Measurements from ENCODE around the gene EVI2B.

EVI2B gene

GRCh38 chr17:31311526-31311925 lies 2.3 kb downstream of the EVI2B start:
- no peaks in the 10 kb centered on the region for H3K4me1 Mint-ChIP-seq
- TF ChIP-seq, protein P1, sequence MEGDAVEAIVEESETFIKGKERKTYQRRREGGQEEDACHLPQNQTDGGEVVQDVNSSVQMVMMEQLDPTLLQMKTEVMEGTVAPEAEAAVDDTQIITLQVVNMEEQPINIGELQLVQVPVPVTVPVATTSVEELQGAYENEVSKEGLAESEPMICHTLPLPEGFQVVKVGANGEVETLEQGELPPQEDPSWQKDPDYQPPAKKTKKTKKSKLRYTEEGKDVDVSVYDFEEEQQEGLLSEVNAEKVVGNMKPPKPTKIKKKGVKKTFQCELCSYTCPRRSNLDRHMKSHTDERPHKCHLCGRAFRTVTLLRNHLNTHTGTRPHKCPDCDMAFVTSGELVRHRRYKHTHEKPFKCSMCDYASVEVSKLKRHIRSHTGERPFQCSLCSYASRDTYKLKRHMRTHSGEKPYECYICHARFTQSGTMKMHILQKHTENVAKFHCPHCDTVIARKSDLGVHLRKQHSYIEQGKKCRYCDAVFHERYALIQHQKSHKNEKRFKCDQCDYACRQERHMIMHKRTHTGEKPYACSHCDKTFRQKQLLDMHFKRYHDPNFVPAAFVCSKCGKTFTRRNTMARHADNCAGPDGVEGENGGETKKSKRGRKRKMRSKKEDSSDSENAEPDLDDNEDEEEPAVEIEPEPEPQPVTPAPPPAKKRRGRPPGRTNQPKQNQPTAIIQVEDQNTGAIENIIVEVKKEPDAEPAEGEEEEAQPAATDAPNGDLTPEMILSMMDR (IDR thresholded peaks at IDR 0.05; ENCODE audit: unreplicated experiment in 3 of 3): no peak
- H3K36me3 Mint-ChIP-seq (ENCODE audit: low read depth): peaks cover 16% of the 10 kb centered on the region
- no peak overlapping the region for H3K4me3 Mint-ChIP-seq
- H3K9me3 Mint-ChIP-seq: no peaks in the 10 kb centered on the region
- H3K27me3 Mint-ChIP-seq (ENCODE audit: low read depth): no peaks in the 10 kb centered on the region
- H3K27ac Mint-ChIP-seq: no peak overlapping the region

- H3K27me3 Mint-ChIP-seq (ENCODE audit: low read depth): no peaks in the 10 kb centered on the region
- no peaks in the 10 kb centered on the region for H3K9me3 Mint-ChIP-seq
- H3K36me3 Mint-ChIP-seq (ENCODE audit: low read depth): peaks cover 17% of the 10 kb centered on the region
- TF ChIP-seq, protein P1 (IDR thresholded peaks at IDR 0.05; ENCODE audit: unreplicated experiment in 3 of 3): no peak
- H3K4me1 Mint-ChIP-seq: no peaks in the 10 kb centered on the region
- H3K4me3 Mint-ChIP-seq: no peak overlapping the region
- no peak overlapping the region for H3K27ac Mint-ChIP-seq
Observed at GRCh38 chr17:31310886-31311285, 3.0 kb downstream of the EVI2B start.

- Mint-ChIP-seq H3K4me1 (no peaks in the 10 kb centered on the region), H3K4me3 (no peak overlapping the region), H3K27ac (no peak overlapping the region), H3K9me3 (no peaks in the 10 kb centered on the region), H3K36me3 (ENCODE audit: low read depth) (peaks cover 20% of the 10 kb centered on the region), H3K27me3 (ENCODE audit: low read depth) (no peaks in the 10 kb centered on the region)
- TF ChIP-seq, protein P1 (IDR thresholded peaks at IDR 0.05; ENCODE audit: unreplicated experiment in 3 of 3): no peak
Observed at GRCh38 chr17:31310260-31310659, 3.6 kb downstream of the EVI2B start.

GRCh38 chr17:31309556-31309955 lies 4.3 kb downstream of the EVI2B start:
- TF ChIP-seq, protein P1 (IDR thresholded peaks at IDR 0.05; ENCODE audit: unreplicated experiment in 3 of 3): no peak
- Mint-ChIP-seq H3K9me3 (no peaks in the 10 kb centered on the region), H3K27ac (no peak overlapping the region), H3K4me3 (no peak overlapping the region), H3K27me3 (ENCODE audit: low read depth) (no peaks in the 10 kb centered on the region), H3K36me3 (ENCODE audit: low read depth) (peaks cover 22% of the 10 kb centered on the region), H3K4me1 (no peaks in the 10 kb centered on the region)

DNA sequence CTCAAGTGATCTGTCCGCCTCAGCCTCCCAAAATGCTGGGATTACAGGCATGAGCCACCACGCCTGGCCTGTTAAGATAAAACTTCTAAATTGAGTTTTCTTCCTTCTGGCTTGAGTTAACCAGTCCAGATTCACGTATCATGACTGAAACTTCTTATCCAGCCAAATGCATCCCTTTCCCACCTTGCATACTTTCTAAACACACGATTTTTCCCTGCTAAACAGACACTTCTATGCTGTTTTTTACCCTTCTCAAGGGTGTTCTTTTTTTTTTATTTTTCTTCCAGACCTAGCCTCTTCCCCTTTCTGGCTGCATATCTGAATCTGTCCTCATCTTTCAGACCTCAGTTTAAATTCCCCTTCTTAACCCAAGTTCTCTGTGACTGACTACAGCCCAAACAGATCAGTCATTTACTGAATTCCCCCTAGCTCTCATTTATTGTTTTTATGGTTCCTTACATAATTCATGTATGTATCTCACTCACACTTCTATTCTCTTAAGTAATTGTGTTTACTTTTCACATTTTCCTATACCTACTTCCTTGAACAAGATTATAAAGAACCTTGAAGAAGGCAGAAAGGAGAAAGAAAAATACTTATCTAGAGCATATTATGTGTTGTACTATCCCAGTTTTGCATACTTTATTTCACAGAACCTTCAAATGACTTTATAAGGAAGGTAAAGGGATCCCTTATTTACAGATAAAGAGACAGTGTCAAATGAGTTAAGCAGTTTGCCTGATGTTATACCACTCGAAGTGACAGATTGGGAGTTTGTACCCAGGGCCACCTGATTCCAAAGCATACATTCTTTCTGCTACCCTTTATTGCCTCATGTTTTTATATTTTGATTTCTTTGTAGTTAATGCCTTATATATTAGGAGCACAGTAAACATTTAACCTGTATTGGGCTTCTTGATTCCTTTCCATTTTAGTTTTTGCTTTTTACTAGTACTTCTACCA lies 5.2 kb downstream of the EVI2B start:
- H3K4me3 Mint-ChIP-seq: no peak overlapping the region
- H3K36me3 Mint-ChIP-seq (ENCODE audit: low read depth): peaks cover 26% of the 10 kb centered on the region
- TF ChIP-seq, protein P1 (IDR thresholded peaks at IDR 0.05; ENCODE audit: unreplicated experiment in 3 of 3): no peak
- H3K9me3 Mint-ChIP-seq: no peaks in the 10 kb centered on the region
- no peak overlapping the region for H3K27ac Mint-ChIP-seq
- H3K4me1 Mint-ChIP-seq: no peaks in the 10 kb centered on the region
- H3K27me3 Mint-ChIP-seq (ENCODE audit: low read depth): no peaks in the 10 kb centered on the region

DNA sequence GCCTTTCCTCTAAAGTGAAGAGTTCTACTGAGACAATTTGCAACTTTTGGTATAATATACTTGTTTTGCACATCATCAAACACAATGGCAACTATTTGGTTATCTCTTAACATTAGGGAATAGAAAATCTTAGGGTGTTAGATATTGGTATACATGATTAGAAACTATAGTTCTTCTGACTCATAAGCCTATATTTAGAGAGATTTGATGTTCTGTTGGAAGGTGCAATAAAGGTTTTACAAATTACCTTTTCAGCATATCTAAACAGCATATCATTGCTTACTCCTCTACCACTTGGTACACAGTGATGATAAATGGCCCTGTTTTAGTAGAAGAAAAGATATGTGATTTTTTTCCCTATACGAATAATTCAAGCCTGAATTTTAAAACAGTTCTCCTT lies 6.2 kb downstream of the EVI2B start:
- no peak overlapping the region for H3K4me3 Mint-ChIP-seq
- TF ChIP-seq, protein P1 (IDR thresholded peaks at IDR 0.05; ENCODE audit: unreplicated experiment in 3 of 3): no peak

More for the DNA sequence above, 6.2 kb downstream of the EVI2B start:
- Mint-ChIP-seq H3K27ac (no peak overlapping the region), H3K9me3 (no peaks in the 10 kb centered on the region), H3K27me3 (ENCODE audit: low read depth) (no peaks in the 10 kb centered on the region), H3K36me3 (ENCODE audit: low read depth) (peaks cover 31% of the 10 kb centered on the region), H3K4me1 (no peaks in the 10 kb centered on the region)

Data from nephron (organoid).